WTC11 (cell line): Measurements from ENCODE around the gene CAPRIN2.

Experiments
- CTCF ChIP-seq: fragments of 200-600 bp; IDR thresholded peaks from 2 replicates; pipeline ENCODE4 v1.8.0; 2022; ENCODE audit warnings: antibody characterized with exemption
- NR1H2 ChIP-seq: sonication (generic); formaldehyde crosslinking; IDR thresholded peaks from 2 replicates; pipeline ENCODE4 v1.9.0; 2021; ENCODE audit warnings: mild to moderate bottlenecking, moderate library complexity, missing genetic modification reagents
- ZNF263 ChIP-seq: sonication (generic); formaldehyde crosslinking; IDR thresholded peaks from 2 replicates; pipeline ENCODE4 v1.8.1; 2022; ENCODE audit warnings: low read depth, mild to moderate bottlenecking, moderate library complexity, missing genetic modification reagents
- ZNF423 ChIP-seq: fragments of 250-450 bp; sonication (Bioruptor Pico); IDR thresholded peaks from 2 replicates; pipeline ENCODE4 v2.1.2; 2022; ENCODE audit warnings: mild to moderate bottlenecking, moderate library complexity
- TF ChIP-seq, protein P1 (sequence below): sonication (generic); formaldehyde crosslinking; IDR thresholded peaks from 2 replicates; pipeline ENCODE4 v1.8.1; 2023; ENCODE audit warnings: mild to moderate bottlenecking, missing genetic modification reagents
- TF ChIP-seq, protein P2 (sequence below): sonication (generic); formaldehyde crosslinking; IDR thresholded peaks from 2 replicates; pipeline ENCODE4 v1.8.0; 2023; ENCODE audit warnings: missing genetic modification reagents

- TF ChIP-seq, protein P1, sequence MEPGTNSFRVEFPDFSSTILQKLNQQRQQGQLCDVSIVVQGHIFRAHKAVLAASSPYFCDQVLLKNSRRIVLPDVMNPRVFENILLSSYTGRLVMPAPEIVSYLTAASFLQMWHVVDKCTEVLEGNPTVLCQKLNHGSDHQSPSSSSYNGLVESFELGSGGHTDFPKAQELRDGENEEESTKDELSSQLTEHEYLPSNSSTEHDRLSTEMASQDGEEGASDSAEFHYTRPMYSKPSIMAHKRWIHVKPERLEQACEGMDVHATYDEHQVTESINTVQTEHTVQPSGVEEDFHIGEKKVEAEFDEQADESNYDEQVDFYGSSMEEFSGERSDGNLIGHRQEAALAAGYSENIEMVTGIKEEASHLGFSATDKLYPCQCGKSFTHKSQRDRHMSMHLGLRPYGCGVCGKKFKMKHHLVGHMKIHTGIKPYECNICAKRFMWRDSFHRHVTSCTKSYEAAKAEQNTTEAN (CRISPR knock-in tag), result no peak
- TF ChIP-seq, protein P2, sequence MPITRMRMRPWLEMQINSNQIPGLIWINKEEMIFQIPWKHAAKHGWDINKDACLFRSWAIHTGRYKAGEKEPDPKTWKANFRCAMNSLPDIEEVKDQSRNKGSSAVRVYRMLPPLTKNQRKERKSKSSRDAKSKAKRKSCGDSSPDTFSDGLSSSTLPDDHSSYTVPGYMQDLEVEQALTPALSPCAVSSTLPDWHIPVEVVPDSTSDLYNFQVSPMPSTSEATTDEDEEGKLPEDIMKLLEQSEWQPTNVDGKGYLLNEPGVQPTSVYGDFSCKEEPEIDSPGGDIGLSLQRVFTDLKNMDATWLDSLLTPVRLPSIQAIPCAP (CRISPR knock-in tag), result no peak
- TF ChIP-seq ZNF423 (CRISPR knock-in tag), result no peak
- no peak for TF ChIP-seq CTCF
- no peak for TF ChIP-seq ZNF263
- no peak for TF ChIP-seq NR1H2
These were observed 1.5 kb downstream of the CAPRIN2 start for GRCh38 chr12:30753233-30753632.
